ENCODE results near the gene MIA. TPM values are rescaled to one million over a fixed set of nuclear protein-coding genes. Genes with fewer than 3 reads are reported as not detected.

Gene MIA
- total RNA-seq, 1 experiment from 2014 or later: not detected

DNA sequence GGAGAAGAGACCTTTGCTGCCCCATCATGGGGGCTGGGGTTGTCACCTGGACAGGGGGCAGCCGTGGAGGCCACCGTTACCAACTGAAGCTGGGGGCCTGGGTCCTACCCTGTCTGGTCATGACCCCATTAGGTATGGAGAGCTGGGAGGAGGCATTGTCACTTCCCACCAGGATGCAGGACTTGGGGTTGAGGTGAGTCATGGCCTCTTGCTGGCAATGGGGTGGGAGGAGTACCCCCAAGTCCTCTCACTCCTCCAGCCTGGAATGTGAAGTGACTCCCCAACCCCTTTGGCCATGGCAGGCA, 32.7 kb downstream of the MIA start:
- Histone ChIP-seq H3T11ph (ENCODE audit: low read length) (no peak overlapping the region), H2BK5ac (ENCODE audit: insufficient read length, low read length) (no peak overlapping the region), H3K27ac (ENCODE audit: insufficient read length, low read depth, low read length) (no peak overlapping the region), H3K23me2 (ENCODE audit: insufficient read length, low read depth, low read length, poor library complexity, severe bottlenecking) (peaks cover 12% of the 10 kb centered on the region), H2BK12ac (ENCODE audit: insufficient read length, low read depth, low read length) (no peak overlapping the region), H4K5ac (ENCODE audit: insufficient read length, low read depth, low read length) (no peak overlapping the region), H2BK120ac (ENCODE audit: low read depth, low read length, poor library complexity, severe bottlenecking) (no peak overlapping the region), H3K4me2 (ENCODE audit: insufficient read depth, insufficient read length, low read length) (no peak overlapping the region), H3K14ac (ENCODE audit: insufficient read depth, low read length) (no peak overlapping the region), H2AFZ (ENCODE audit: low read length) (no peak overlapping the region), H3K9ac (ENCODE audit: extremely low read depth, insufficient read length, low read length) (no peak overlapping the region), H2BK20ac (ENCODE audit: low read depth, low read length, poor library complexity, severe bottlenecking) (no peak overlapping the region), H3K27me3 (ENCODE audit: insufficient read depth, low read length) (no peaks in the 10 kb centered on the region), H3K4me1 (ENCODE audit: insufficient read depth, low read length) (peaks cover 13% of the 10 kb centered on the region), H2BK15ac (ENCODE audit: low read depth, low read length) (no peak overlapping the region), H3K9me3 (ENCODE audit: control insufficient read depth, low read depth, low read length) (no peaks in the 10 kb centered on the region), H4K8ac (replicated peaks; ENCODE audit: insufficient read length, low read depth, low read length) (no peak overlapping the region), H3K4ac (ENCODE audit: low read depth, low read length) (no peak overlapping the region), H3K79me2 (ENCODE audit: insufficient read depth, low read length) (no peaks in the 10 kb centered on the region; the same call in 1 of the 2 replicates), H4K20me1 (ENCODE audit: control insufficient read depth, insufficient read depth, insufficient read length) (peaks cover 2% of the 10 kb centered on the region), H2AK5ac (ENCODE audit: insufficient read length, low read length) (no peak overlapping the region), H4K91ac (ENCODE audit: insufficient read length, low read depth, low read length) (no peak overlapping the region), H3K18ac (ENCODE audit: insufficient read length, low read depth, low read length) (no peak overlapping the region), H3K79me1 (ENCODE audit: insufficient read depth, low read depth, low read length, poor library complexity, severe bottlenecking) (peaks cover 4% of the 10 kb centered on the region), H3K23ac (ENCODE audit: insufficient read length, low read depth, low read length) (no peak overlapping the region), H3K56ac (ENCODE audit: insufficient read length, low read depth, low read length) (no peak overlapping the region)
- Mint-ChIP-seq H3K4me1 (peaks cover 65 to 73% of the 10 kb centered on the region in 2 experiments), H3K27ac (peak overlapping the region; percentile 62 to 97 (median 89); a peak in 4 of 7 replicates), H3K36me3 (ENCODE audit: insufficient read depth in 1 of 3, low read depth in 3 of 3) (peaks cover 23 to 50% (median 38%) of the 10 kb centered on the region in 3 experiments; a peak in 6 of 7 replicates), H3K9me3 (no peaks in the 10 kb centered on the region; a peak in 2 of 5 replicates), H3K4me3 (peak overlapping the region in 1 of 2 experiments; percentile 50; a peak in 2 of 5 replicates), H3K27me3 (ENCODE audit: low read depth) (peaks cover 18% of the 10 kb centered on the region)
- WGBS (ENCODE audit: extremely low coverage, insufficient read length, low lambda C conversion rate): no CpG with 5 or more reads among the region's 2 CpGs
- TF ChIP-seq, protein P1, sequence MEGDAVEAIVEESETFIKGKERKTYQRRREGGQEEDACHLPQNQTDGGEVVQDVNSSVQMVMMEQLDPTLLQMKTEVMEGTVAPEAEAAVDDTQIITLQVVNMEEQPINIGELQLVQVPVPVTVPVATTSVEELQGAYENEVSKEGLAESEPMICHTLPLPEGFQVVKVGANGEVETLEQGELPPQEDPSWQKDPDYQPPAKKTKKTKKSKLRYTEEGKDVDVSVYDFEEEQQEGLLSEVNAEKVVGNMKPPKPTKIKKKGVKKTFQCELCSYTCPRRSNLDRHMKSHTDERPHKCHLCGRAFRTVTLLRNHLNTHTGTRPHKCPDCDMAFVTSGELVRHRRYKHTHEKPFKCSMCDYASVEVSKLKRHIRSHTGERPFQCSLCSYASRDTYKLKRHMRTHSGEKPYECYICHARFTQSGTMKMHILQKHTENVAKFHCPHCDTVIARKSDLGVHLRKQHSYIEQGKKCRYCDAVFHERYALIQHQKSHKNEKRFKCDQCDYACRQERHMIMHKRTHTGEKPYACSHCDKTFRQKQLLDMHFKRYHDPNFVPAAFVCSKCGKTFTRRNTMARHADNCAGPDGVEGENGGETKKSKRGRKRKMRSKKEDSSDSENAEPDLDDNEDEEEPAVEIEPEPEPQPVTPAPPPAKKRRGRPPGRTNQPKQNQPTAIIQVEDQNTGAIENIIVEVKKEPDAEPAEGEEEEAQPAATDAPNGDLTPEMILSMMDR (conservative IDR thresholded peaks at IDR 0.05): no peak
- no peak for DNase-seq
